HG03571 (cell line): ENCODE results near the gene LRP11.
"Not testable (repeated sequence)": the region's sequence is repeated elsewhere in the genome, so short reads cannot be mapped to it uniquely, and the experiment has no call there.

Experiments used
- ATAC-seq: cut with Tn5 transposase; IDR thresholded peaks from one replicate; pipeline ENCODE4 v1.9.1; 2021; ENCODE audit not compliant: unreplicated experiment

Gene LRP11

GRCh38 chr6:149851461-149852110, 12.6 kb downstream of the LRP11 start:
- no peak for ATAC-seq

- not testable (repeated sequence) for ATAC-seq
These were observed 15.8 kb downstream of the LRP11 start for GRCh38 chr6:149848343-149848742.

- ATAC-seq, result no peak
These were observed 16.3 kb downstream of the LRP11 start for GRCh38 chr6:149847939-149848267.

- no peak for ATAC-seq
These were observed 17.8 kb downstream of the LRP11 start for GRCh38 chr6:149846321-149846720.

GRCh38 chr6:149845549-149845948, 18.6 kb downstream of the LRP11 start:
- no peak for ATAC-seq

- no peak for ATAC-seq
These were observed 19.7 kb downstream of the LRP11 start for GRCh38 chr6:149844480-149844879.

GRCh38 chr6:149844036-149844435, 20.1 kb downstream of the LRP11 start:
- ATAC-seq, result not testable (repeated sequence)

- ATAC-seq, result no peak
These were observed 21.0 kb downstream of the LRP11 start for GRCh38 chr6:149843051-149843633.

- ATAC-seq, result no peak
These were observed 21.8 kb downstream of the LRP11 start for GRCh38 chr6:149842331-149842730.

- ATAC-seq, result no peak
These were observed 23.6 kb downstream of the LRP11 start for GRCh38 chr6:149840345-149841075.

GRCh38 chr6:149834513-149835481, 29.4 kb downstream of the LRP11 start:
- no peak for ATAC-seq

- ATAC-seq, result no peak
These were observed 30.5 kb downstream of the LRP11 start for GRCh38 chr6:149833651-149834050.

- ATAC-seq, result no peak
These were observed 32.8 kb downstream of the LRP11 start for GRCh38 chr6:149831308-149831820.

GRCh38 chr6:149830731-149831307, 33.3 kb downstream of the LRP11 start:
- no peak for ATAC-seq

- no peak for ATAC-seq
These were observed 38.9 kb downstream of the LRP11 start for GRCh38 chr6:149825292-149825691.

GRCh38 chr6:149823013-149823412, 41.1 kb downstream of the LRP11 start:
- no peak for ATAC-seq

GRCh38 chr6:149821492-149821891, 42.7 kb downstream of the LRP11 start:
- no peak for ATAC-seq

GRCh38 chr6:149820506-149820905, 43.7 kb downstream of the LRP11 start:
- ATAC-seq, result no peak

GRCh38 chr6:149815788-149816187, 48.4 kb downstream of the LRP11 start:
- no peak for ATAC-seq

- no peak for ATAC-seq
These were observed 50.8 kb downstream of the LRP11 start for GRCh38 chr6:149813351-149813750.

GRCh38 chr6:149809798-149810197, 54.4 kb downstream of the LRP11 start:
- ATAC-seq, result no peak
